Hematopoietic multipotent progenitor cell treated with erythropoietin and hydrocortisone succinate and interleukin-3 and kit ligand, for 6 days (in vitro differentiated cells): ENCODE results near the gene DNAAF2.

Source experiments
- DNase-seq: peaks from one replicate; pipeline ENCODE4 v3.0.0-alpha.2; 2015

Gene DNAAF2

DNA sequence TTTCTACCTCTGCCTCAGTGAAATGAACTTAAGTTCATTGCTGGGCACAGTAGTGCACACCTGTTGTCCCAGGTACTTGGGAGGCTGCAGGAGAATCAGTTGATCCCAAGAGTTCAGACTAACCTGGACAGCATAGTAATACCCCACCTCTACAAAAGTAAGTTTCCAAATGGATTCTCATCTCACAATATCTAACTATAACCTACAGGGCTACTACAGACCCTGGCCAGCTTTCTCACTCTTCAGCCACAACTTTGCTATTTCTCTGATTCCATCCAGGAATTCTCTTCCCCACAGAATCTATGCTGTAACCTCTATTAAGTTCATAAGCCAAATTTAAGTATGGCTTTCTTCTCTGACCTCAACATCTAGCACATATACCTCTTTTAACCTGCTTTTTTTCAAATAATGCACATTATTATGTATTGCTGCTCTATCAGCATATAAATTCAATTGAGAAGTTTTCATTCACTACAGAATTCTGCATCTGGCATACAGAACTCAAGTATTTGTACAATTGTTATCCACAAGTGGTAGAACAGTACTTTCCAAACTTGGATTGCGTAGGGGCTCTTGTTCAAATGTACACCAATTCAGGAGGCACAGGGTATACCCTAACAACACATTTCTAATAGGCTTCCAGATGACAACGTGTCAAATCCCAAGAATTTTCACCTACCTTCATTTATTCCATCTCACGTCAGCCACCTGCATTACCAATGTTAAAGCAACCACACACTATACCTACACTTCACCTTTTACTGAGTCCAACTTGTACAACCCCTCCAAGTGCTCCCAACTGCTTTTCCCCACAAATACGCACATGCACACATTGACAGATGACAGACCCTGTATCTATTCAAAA is 52.7 kb downstream of the DNAAF2 start:
- no peak for DNase-seq

GRCh38 chr14:49581209-49582112 is 53.6 kb downstream of the DNAAF2 start:
- DNase-seq: peak; percentile 51

GRCh38 chr14:49579841-49580240 is 55.2 kb downstream of the DNAAF2 start:
- no peak for DNase-seq

DNA sequence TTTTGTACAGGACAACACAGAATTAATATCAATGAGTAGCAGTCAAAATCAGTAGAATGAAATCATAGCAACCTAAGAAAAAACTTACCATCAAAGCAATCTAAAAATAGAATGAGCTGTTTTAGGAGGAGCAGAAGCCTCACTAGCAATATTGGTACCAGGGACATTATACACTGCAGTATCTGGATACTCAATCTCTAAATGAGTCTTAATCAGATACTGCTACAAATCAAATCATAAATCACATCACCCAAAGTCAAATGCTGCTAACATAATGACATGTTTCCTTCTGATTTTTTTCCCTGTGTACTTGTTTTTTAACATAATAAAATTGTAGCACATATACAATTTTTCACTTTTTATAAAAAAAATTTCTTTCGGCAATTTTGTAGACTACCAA is 56.9 kb downstream of the DNAAF2 start:
- DNase-seq: no peak
